ENCODE results near the gene IGSF11.
A peak's percentile ranks its signal among the peaks of the same experiment; 100 is the strongest.

Gene IGSF11

GRCh38 chr3:118948146-118948545 is 86.5 kb downstream of the IGSF11 start:
- no peak for DNase-seq (ENCODE audit: low read depth)

GRCh38 chr3:118946449-118946848 is 88.2 kb downstream of the IGSF11 start:
- DNase-seq (ENCODE audit: low read depth): no peak

- DNase-seq (ENCODE audit: low read depth): no peak
Observed at GRCh38 chr3:118945834-118946233, 88.8 kb downstream of the IGSF11 start.

- no peak for DNase-seq (ENCODE audit: low read depth)
Observed at GRCh38 chr3:118943597-118943996, 91.0 kb downstream of the IGSF11 start.

- DNase-seq (ENCODE audit: low read depth): no peak
Observed at GRCh38 chr3:118942671-118943070, 92.0 kb downstream of the IGSF11 start.

- DNase-seq (ENCODE audit: low read depth): no peak
Observed at GRCh38 chr3:118942195-118942594, 92.5 kb downstream of the IGSF11 start.

- no peak for DNase-seq (ENCODE audit: low read depth)
Observed at GRCh38 chr3:118941236-118941635, 93.4 kb downstream of the IGSF11 start.

- DNase-seq (ENCODE audit: low read depth): no peak
Observed at GRCh38 chr3:118938183-118938961, 96.3 kb downstream of the IGSF11 start.

- no peak for DNase-seq (ENCODE audit: low read depth)
Observed at GRCh38 chr3:118936811-118937210, 97.8 kb downstream of the IGSF11 start.

GRCh38 chr3:118932822-118933558 is 101.7 kb downstream of the IGSF11 start:
- no peak for DNase-seq (ENCODE audit: low read depth)

GRCh38 chr3:118931996-118932395 is 102.7 kb downstream of the IGSF11 start:
- no peak for DNase-seq (ENCODE audit: low read depth)

GRCh38 chr3:118927449-118927848 is 107.2 kb downstream of the IGSF11 start:
- no peak for DNase-seq (ENCODE audit: low read depth)

- DNase-seq (ENCODE audit: low read depth): no peak
Observed at GRCh38 chr3:118912188-118912587, 122.5 kb downstream of the IGSF11 start.

GRCh38 chr3:118910332-118910731 is 124.3 kb downstream of the IGSF11 start:
- no peak for DNase-seq (ENCODE audit: low read depth)

GRCh38 chr3:118909763-118910162 is 124.9 kb downstream of the IGSF11 start:
- no peak for DNase-seq (ENCODE audit: low read depth)

- DNase-seq (ENCODE audit: low read depth): no peak
Observed at GRCh38 chr3:118907909-118908308, 126.7 kb downstream of the IGSF11 start.

- no peak for DNase-seq (ENCODE audit: low read depth)
Observed at GRCh38 chr3:118900737-118901525, 133.7 kb downstream of the IGSF11 start.

GRCh38 chr3:118890206-118890605 is 144.4 kb downstream of the IGSF11 start:
- DNase-seq (ENCODE audit: low read depth): no peak

- DNase-seq (ENCODE audit: low read depth): no peak
Observed at GRCh38 chr3:118889691-118890090, 145.0 kb downstream of the IGSF11 start.

GRCh38 chr3:118886708-118887107 is 147.9 kb downstream of the IGSF11 start:
- DNase-seq (ENCODE audit: low read depth): no peak

GRCh38 chr3:118884748-118885206 is 149.9 kb downstream of the IGSF11 start:
- DNase-seq (ENCODE audit: low read depth): peak; percentile 20

GRCh38 chr3:118882353-118882947 is 152.2 kb downstream of the IGSF11 start:
- peak; percentile 14 for DNase-seq (ENCODE audit: low read depth)
